Adrenal gland (tissue), 12 donors: ENCODE measurements around the gene MAGOH. TPM values are rescaled to one million over a fixed set of nuclear protein-coding genes. Genes with fewer than 3 reads are reported as not detected.

Source experiments
- DNase-seq, 7 donors: peaks; one replicate each; pipeline ENCODE4 v3.0.0-alpha.2; 2019 to 2020
- H3K27ac ChIP-seq, 5 donors: fragments of 200-600 bp; sonication (generic) in 4 of 5; 1 replicate in 3 of 5; 2 replicates in 2 of 5; pipeline versions ENCODE4 v1.5.1 to v1.8.0; 2016 to 2020; ENCODE audit warnings: mild to moderate bottlenecking in 1 of 5
- H3K27me3 ChIP-seq: fragments of 200-600 bp; 2 replicates; pipeline ENCODE4 v1.8.0; 2021
- H3K36me3 ChIP-seq, 2 donors: fragments of 200-600 bp; replicated peaks in 1 of 2; 1 replicate in 1 of 2; 2 replicates in 1 of 2; pipeline versions ENCODE4 v1.5.1 to v1.8.0; 2018 to 2022
- H3K4me1 ChIP-seq, 2 donors: fragments of 200-600 bp; replicated peaks in 1 of 2; 1 replicate in 1 of 2; 2 replicates in 1 of 2; pipeline versions ENCODE4 v1.5.1 to v1.8.0; 2018 to 2021
- H3K4me3 ChIP-seq, 4 donors: fragments of 200-600 bp; sonication (generic) in 3 of 4; one replicate each; pipeline ENCODE4 v1.5.1; 2016 to 2018
- H3K9me3 ChIP-seq, 3 donors: fragments of 200-600 bp; sonication (generic) in 1 of 3; replicated peaks in 1 of 3; 1 replicate in 2 of 3; 2 replicates in 1 of 3; pipeline versions ENCODE4 v1.5.1 to v1.8.0; 2016 to 2021
- CTCF ChIP-seq, 6 experiments: fragments of 450-650 bp in 4 of 6; fragments of 200-600 bp in 2 of 6; sonication (generic) in 1 of 6; IDR thresholded peaks; 1 replicate in 5 of 6; 2 replicates in 1 of 6; pipeline versions ENCODE4 v1.5.1 to v1.8.0; 2016 to 2021; ENCODE audit warnings: antibody characterized with exemption in 6 of 6, mild to moderate bottlenecking in 2 of 6, moderate library complexity in 1 of 6
- POLR2A ChIP-seq, 2 donors: fragments of 450-650 bp; IDR thresholded peaks; one replicate each; pipeline ENCODE4 v1.6.1; 2017; ENCODE audit warnings: antibody characterized with exemption in 2 of 2, mild to moderate bottlenecking in 2 of 2, moderate library complexity in 1 of 2
- WGBS, 4 donors: extraction: QIAGEN DNeasy Blood & Tissue Kit in 2 of 4; methylation state at CpG; one replicate each; pipeline versions ENCODE4 v1.1.5 to v1.1.7; 2013 to 2017; 5-methylcytosine and 5-hydroxymethylcytosine counted together
- intact Hi-C, 2 donors: fragments of 100-400 bp; cut with DNase I; formaldehyde crosslinking; loops; one replicate each; pipeline versions ENCODE4 v1.14.1 to v1.15.0; 2022 to 2023
- polyA plus RNA-seq, 3 donors: library from polyadenylated mRNA; stranded (reverse); fragments of 200-250 nt in 2 of 3; fragments of 350-450 nt in 1 of 3; fragmentation: Illumina TruSeq in 1 of 3; extraction: RNeasy Lipid Tissue Mini Kit (QIAGEN cat#74804) in 1 of 3; gene quantifications; one replicate each; pipeline ENCODE4 v1.2.3, GENCODE V29; 2013 to 2014
- total RNA-seq, 9 donors: library from RNA; depleted of rRNA in 4 of 9; stranded (reverse); fragments of >200 nt in 4 of 9; fragments of 120-200 nt in 1 of 9; fragmentation: NEBNext Ultra II Directional in 1 of 9; extraction: Animal tissue kit (Norgen Biotek cat#: 25700) in 1 of 9; gene quantifications; one replicate each; pipeline versions ENCODE4 v1.1.0 to v1.2.4, GENCODE V29; 2013 to 2023
- donor health status: healthy with polysubstance abuse.
- donor health status: Bipolar disorder and iron deficiency.
- donor health status: DM: yes; HTN: yes; CAD: no.
- donor health status: DM: no; HTN: no; CAD: no.
- donor health status: DM: no; HTN: no; CAD: no.
- donor health status: DM: yes; HTN: yes; CAD: no.

Gene MAGOH
- total and polyA plus RNA-seq, 12 donors: 14.5 to 119 (median 33.3) TPM

- no peak overlapping the region for H3K4me3 ChIP-seq
- H3K36me3 ChIP-seq: no peaks in the 10 kb centered on the region
- H3K27ac ChIP-seq: no peak overlapping the region
- no peaks in the 10 kb centered on the region for H3K4me1 ChIP-seq
- TF ChIP-seq POLR2A (IDR thresholded peaks at IDR 0.05) (no peak), CTCF (IDR thresholded peaks at IDR 0.05) (no peak)
- intact Hi-C loops: no loop called here
- no peak for DNase-seq
- H3K27me3 ChIP-seq: no peaks in the 10 kb centered on the region
- H3K9me3 ChIP-seq: no peaks in the 10 kb centered on the region
Observed at GRCh38 chr1:53266038-53266437, 27.7 kb upstream of the MAGOH start.

GRCh38 chr1:53265581-53265980 is 27.3 kb upstream of the MAGOH start:
- TF ChIP-seq CTCF (IDR thresholded peaks at IDR 0.05) (no peak), POLR2A (IDR thresholded peaks at IDR 0.05) (no peak)
- intact Hi-C loops: no loop called here
- no peak for DNase-seq
- no peaks in the 10 kb centered on the region for H3K27me3 ChIP-seq
- H3K9me3 ChIP-seq: no peaks in the 10 kb centered on the region
- 91 to 95% (median 93%) methylated on average over 3 to 4 of the region's 4 CpGs for WGBS, 4 donors
- no peaks in the 10 kb centered on the region for H3K36me3 ChIP-seq
- no peaks in the 10 kb centered on the region for H3K4me1 ChIP-seq
- H3K4me3 ChIP-seq: no peak overlapping the region
- no peak overlapping the region for H3K27ac ChIP-seq

GRCh38 chr1:53264048-53264447 is 25.7 kb upstream of the MAGOH start:
- DNase-seq: no peak
- Histone ChIP-seq H3K27me3 (no peaks in the 10 kb centered on the region), H3K36me3 (no peaks in the 10 kb centered on the region), H3K4me3 (no peak overlapping the region), H3K9me3 (no peaks in the 10 kb centered on the region), H3K27ac (no peak overlapping the region), H3K4me1 (no peaks in the 10 kb centered on the region)
- TF ChIP-seq POLR2A (IDR thresholded peaks at IDR 0.05): no peak
- TF ChIP-seq CTCF (IDR thresholded peaks at IDR 0.05): no peak
- WGBS, 4 donors: 83 to 98% (median 96%) methylated on average over 2 to 11 of the region's 11 CpGs
- intact Hi-C loops: no loop called here

GRCh38 chr1:53262000-53262399 is 23.7 kb upstream of the MAGOH start:
- Histone ChIP-seq H3K4me1 (no peaks in the 10 kb centered on the region), H3K4me3 (no peak overlapping the region), H3K27me3 (no peaks in the 10 kb centered on the region), H3K9me3 (no peaks in the 10 kb centered on the region), H3K27ac (no peak overlapping the region), H3K36me3 (no peaks in the 10 kb centered on the region)
- intact Hi-C loops: no loop called here
- TF ChIP-seq CTCF (IDR thresholded peaks at IDR 0.05) (no peak), POLR2A (IDR thresholded peaks at IDR 0.05) (no peak)
- no peak for DNase-seq
- 88 to 93% (median 92%) methylated on average over 3 of the region's 3 CpGs for WGBS, 4 donors
